Parathyroid adenoma (tissue), 2 donors: ENCODE measurements around the gene ULK4.

Experiments
- H2AFZ ChIP-seq: fragments of 300-600 bp; sonication (generic); one replicate; pipeline ENCODE4 v1.7.0; 2017; ENCODE audit warnings: antibody characterized with exemption, mild to moderate bottlenecking
- H3K27ac ChIP-seq: fragments of 300-600 bp; sonication (generic); one replicate; pipeline ENCODE4 v1.7.0; 2017
- H3K27me3 ChIP-seq: fragments of 300-600 bp; sonication (generic); one replicate; pipeline ENCODE4 v1.7.0; 2017; ENCODE audit warnings: low read length; ENCODE audit not compliant: control insufficient read depth, insufficient read depth
- H3K36me3 ChIP-seq: fragments of 300-600 bp; sonication (generic); one replicate; pipeline ENCODE4 v1.7.0; 2017; ENCODE audit warnings: low read length; ENCODE audit not compliant: control insufficient read depth, insufficient read depth
- H3K4me1 ChIP-seq: fragments of 300-600 bp; sonication (generic); one replicate; pipeline ENCODE4 v1.7.0; 2017; ENCODE audit warnings: control low read depth
- H3K4me2 ChIP-seq: fragments of 300-600 bp; sonication (generic); one replicate; pipeline ENCODE4 v1.7.0; 2017; ENCODE audit warnings: low read length
- H3K4me3 ChIP-seq: fragments of 300-600 bp; sonication (generic); one replicate; pipeline ENCODE4 v1.7.0; 2017; ENCODE audit warnings: low read depth, low read length
- H3K79me2 ChIP-seq: fragments of 300-600 bp; sonication (generic); one replicate; pipeline ENCODE4 v1.7.0; 2017; ENCODE audit warnings: control low read depth
- H3K9ac ChIP-seq: fragments of 300-600 bp; sonication (generic); one replicate; pipeline ENCODE4 v1.7.0; 2017; ENCODE audit warnings: mild to moderate bottlenecking
- H3K9me3 ChIP-seq: fragments of 300-600 bp; sonication (generic); one replicate; pipeline ENCODE4 v1.7.0; 2017; ENCODE audit warnings: low read length; ENCODE audit not compliant: control insufficient read depth
- CTCF ChIP-seq: fragments of 300-600 bp; sonication (generic); IDR thresholded peaks from one replicate; pipeline ENCODE4 v1.7.0; 2017; ENCODE audit warnings: antibody characterized with exemption, mild to moderate bottlenecking
- donor health status: primary hyperparathyroidism.

Gene ULK4

GRCh38 chr3:41202075-41202833 lies 759.6 kb downstream of the ULK4 start:
- H3K79me2 ChIP-seq = peaks cover 56% of the 10 kb centered on the region
- TF ChIP-seq CTCF = no peak
- H3K4me3 ChIP-seq = peak overlapping the region; percentile 85
- peaks cover 32% of the 10 kb centered on the region for H3K4me1 ChIP-seq
- H3K4me2 ChIP-seq = peak overlapping the region; percentile 84
- no peaks in the 10 kb centered on the region for H3K9me3 ChIP-seq
- H3K36me3 ChIP-seq = no peaks in the 10 kb centered on the region
- H3K27me3 ChIP-seq = no peaks in the 10 kb centered on the region
- H3K9ac ChIP-seq = no peak overlapping the region
- H2AFZ ChIP-seq = no peak overlapping the region
- H3K27ac ChIP-seq = no peak overlapping the region

GRCh38 chr3:41200669-41201021 lies 761.3 kb downstream of the ULK4 start:
- H3K36me3 ChIP-seq = no peaks in the 10 kb centered on the region
- H2AFZ ChIP-seq = no peak overlapping the region
- peaks cover 45% of the 10 kb centered on the region for H3K79me2 ChIP-seq
- TF ChIP-seq CTCF = no peak
- H3K4me1 ChIP-seq = peaks cover 19% of the 10 kb centered on the region
- H3K4me3 ChIP-seq = peak overlapping the region; percentile 85
- no peaks in the 10 kb centered on the region for H3K27me3 ChIP-seq
- H3K9ac ChIP-seq = no peak overlapping the region
- H3K27ac ChIP-seq = peak overlapping the region; percentile 72
- no peaks in the 10 kb centered on the region for H3K9me3 ChIP-seq
- H3K4me2 ChIP-seq = peak overlapping the region; percentile 84

GRCh38 chr3:41199866-41200668 lies 761.8 kb downstream of the ULK4 start:
- Histone ChIP-seq H3K9me3 (no peaks in the 10 kb centered on the region), H3K4me1 (peaks cover 15% of the 10 kb centered on the region), H3K27ac (peak overlapping the region; percentile 93), H3K27me3 (no peaks in the 10 kb centered on the region), H3K79me2 (peaks cover 39% of the 10 kb centered on the region), H2AFZ (peak overlapping the region; percentile 56), H3K4me2 (peak overlapping the region; percentile 84), H3K4me3 (peak overlapping the region; percentile 89), H3K9ac (no peak overlapping the region), H3K36me3 (no peaks in the 10 kb centered on the region)
- TF ChIP-seq CTCF = no peak

DNA sequence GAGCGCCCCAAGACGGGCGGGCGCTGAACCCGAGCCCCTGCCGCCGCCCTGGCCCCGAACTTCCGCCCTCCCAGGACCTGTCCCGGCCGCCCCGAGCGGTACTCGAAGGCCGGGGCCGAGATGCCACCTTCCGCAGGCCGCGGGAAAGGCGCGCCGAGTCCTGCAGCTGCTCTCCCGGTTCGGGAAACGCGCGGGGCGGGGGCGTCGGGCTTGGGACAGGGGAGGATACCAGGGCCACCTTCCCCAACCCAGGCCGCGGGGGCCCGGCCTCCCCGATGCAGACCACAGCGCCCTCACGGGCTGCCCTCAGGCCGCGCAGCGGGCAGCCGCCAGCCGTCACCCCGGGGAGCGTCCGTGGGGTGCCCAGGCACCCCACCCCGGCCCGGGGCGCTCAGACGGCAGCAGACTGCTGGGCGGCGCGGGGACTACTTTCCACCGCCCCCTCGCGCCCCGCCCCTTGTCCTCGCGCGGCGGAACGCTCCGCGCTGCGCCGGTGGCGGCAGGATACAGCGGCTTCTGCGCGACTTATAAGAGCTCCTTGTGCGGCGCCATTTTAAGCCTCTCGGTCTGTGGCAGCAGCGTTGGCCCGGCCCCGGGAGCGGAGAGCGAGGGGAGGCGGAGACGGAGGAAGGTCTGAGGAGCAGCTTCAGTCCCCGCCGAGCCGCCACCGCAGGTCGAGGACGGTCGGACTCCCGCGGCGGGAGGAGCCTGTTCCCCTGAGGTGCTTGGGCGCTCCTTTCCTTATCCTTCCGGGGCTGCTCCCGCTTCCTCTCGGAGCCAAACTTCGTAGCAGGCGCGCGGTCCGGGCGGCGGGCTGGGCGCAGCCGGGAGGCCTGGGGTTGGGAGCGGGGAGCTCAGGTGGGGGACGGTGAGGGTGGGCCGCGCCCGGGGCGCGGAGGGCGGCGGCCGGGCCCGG lies 762.7 kb downstream of the ULK4 start, which contains the start of gene CTNNB1:
CTNNB1 (plus strand) TSS at position 556 of the 916 bp plus-strand sequence. CDS start 24,564 bp downstream, outside the sequence.
- Histone ChIP-seq H3K4me2 (peak within 1 kb of the TSS; percentile 84), H3K79me2 (peaks cover 30% of the 10 kb centered on the region), H2AFZ (peak within 1 kb of the TSS; percentile 98), H3K9ac (peak within 1 kb of the TSS; percentile 97), H3K4me1 (peaks cover 12% of the 10 kb centered on the region), H3K4me3 (peak within 1 kb of the TSS; percentile 89), H3K27ac (peak within 1 kb of the TSS; percentile 93), H3K9me3 (no peaks in the 10 kb centered on the region), H3K36me3 (no peaks in the 10 kb centered on the region), H3K27me3 (no peaks in the 10 kb centered on the region)
- TF ChIP-seq CTCF = no peak
